OCI-LY1 (cell line): Measurements from ENCODE around the gene PKDCC.

ENCODE experiments used
- H2AFZ ChIP-seq: fragments of 200-600 bp; sonication (generic), shearing (Covaris generic); 2 replicates; pipeline ENCODE4 v1.6.0; 2014; ENCODE audit warnings: antibody characterized with exemption, mild to moderate bottlenecking, low read length
- H3F3A ChIP-seq: fragments of 200-600 bp; sonication (generic), shearing (Covaris generic); 2 replicates; pipeline ENCODE4 v1.6.0; 2014; ENCODE audit warnings: mild to moderate bottlenecking, antibody characterized with exemption, low read length, moderate library complexity; ENCODE audit not compliant: insufficient read depth
- H3K27ac ChIP-seq: fragments of 200-600 bp; sonication (generic); 2 replicates; pipeline ENCODE4 v1.5.1; 2014; ENCODE audit warnings: low read length, mixed run types, mild to moderate bottlenecking, low read depth; ENCODE audit not compliant: poor library complexity, severe bottlenecking
- H3K27me3 ChIP-seq: fragments of 200-600 bp; sonication (generic); 2 replicates; pipeline ENCODE4 v1.6.0; 2014; ENCODE audit warnings: antibody characterized with exemption, mild to moderate bottlenecking, low read length, moderate library complexity; ENCODE audit not compliant: insufficient read depth
- H3K36me3 ChIP-seq: fragments of 200-600 bp; sonication (generic); 2 replicates; pipeline ENCODE4 v1.6.1; 2014; ENCODE audit warnings: mild to moderate bottlenecking, antibody characterized with exemption, low read length, moderate library complexity, mixed read lengths; ENCODE audit not compliant: insufficient read depth
- H3K4me1 ChIP-seq: fragments of 200-600 bp; sonication (generic); 2 replicates; pipeline ENCODE4 v1.5.1; 2014; ENCODE audit warnings: mild to moderate bottlenecking, low read length, moderate library complexity; ENCODE audit not compliant: insufficient read depth, severe bottlenecking
- H3K4me2 ChIP-seq: fragments of 200-600 bp; sonication (generic), shearing (Covaris generic); 2 replicates; pipeline ENCODE4 v1.6.1; 2014; ENCODE audit warnings: low read length
- H3K4me3 ChIP-seq: fragments of 200-600 bp; sonication (generic); 2 replicates; pipeline ENCODE4 v1.5.1; 2014; ENCODE audit warnings: low read length, low read depth, mild to moderate bottlenecking, mixed read lengths; ENCODE audit not compliant: poor library complexity, severe bottlenecking
- H3K79me2 ChIP-seq: fragments of 200-600 bp; shearing (Covaris generic); 2 replicates; pipeline ENCODE4 v1.6.1; 2016; ENCODE audit warnings: mixed run types, low read length, mixed read lengths; ENCODE audit not compliant: insufficient read depth
- H3K9ac ChIP-seq: fragments of 200-600 bp; sonication (generic), shearing (Covaris generic); 2 replicates; pipeline ENCODE4 v1.6.1; 2014; ENCODE audit warnings: mild to moderate bottlenecking, low read length, mixed read lengths
- H3K9me2 ChIP-seq: fragments of 200-600 bp; sonication (generic), shearing (Covaris generic); 2 replicates; pipeline ENCODE4 v1.6.1; 2014; ENCODE audit warnings: low read depth, mild to moderate bottlenecking, low read length, mixed read lengths
- H3K9me3 ChIP-seq: fragments of 200-600 bp; shearing (Covaris generic); 2 replicates; pipeline ENCODE4 v1.6.1; 2014; ENCODE audit warnings: low read length, mixed read lengths
- H4K20me1 ChIP-seq: fragments of 200-600 bp; sonication (generic), shearing (Covaris generic); 2 replicates; pipeline ENCODE4 v1.6.0; 2016; ENCODE audit warnings: mild to moderate bottlenecking, low read length; ENCODE audit not compliant: insufficient read depth
- EZH2 ChIP-seq: fragments of 200-600 bp; sonication (generic), shearing (Covaris generic); IDR thresholded peaks from 2 replicates; pipeline ENCODE4 v1.8.0; 2017; ENCODE audit warnings: borderline replicate concordance, mixed run types, mild to moderate bottlenecking, antibody characterized with exemption, low read length, moderate library complexity, mixed read lengths
- TF ChIP-seq, protein P1 (sequence below): fragments of 200-600 bp; sonication (generic), shearing (Covaris generic); IDR thresholded peaks from 2 replicates; pipeline ENCODE4 v1.5.1; 2017; ENCODE audit warnings: mild to moderate bottlenecking, antibody characterized with exemption, low read length, moderate library complexity, mixed read lengths

The PKDCC gene, protein sequence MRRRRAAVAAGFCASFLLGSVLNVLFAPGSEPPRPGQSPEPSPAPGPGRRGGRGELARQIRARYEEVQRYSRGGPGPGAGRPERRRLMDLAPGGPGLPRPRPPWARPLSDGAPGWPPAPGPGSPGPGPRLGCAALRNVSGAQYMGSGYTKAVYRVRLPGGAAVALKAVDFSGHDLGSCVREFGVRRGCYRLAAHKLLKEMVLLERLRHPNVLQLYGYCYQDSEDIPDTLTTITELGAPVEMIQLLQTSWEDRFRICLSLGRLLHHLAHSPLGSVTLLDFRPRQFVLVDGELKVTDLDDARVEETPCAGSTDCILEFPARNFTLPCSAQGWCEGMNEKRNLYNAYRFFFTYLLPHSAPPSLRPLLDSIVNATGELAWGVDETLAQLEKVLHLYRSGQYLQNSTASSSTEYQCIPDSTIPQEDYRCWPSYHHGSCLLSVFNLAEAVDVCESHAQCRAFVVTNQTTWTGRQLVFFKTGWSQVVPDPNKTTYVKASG

DNA sequence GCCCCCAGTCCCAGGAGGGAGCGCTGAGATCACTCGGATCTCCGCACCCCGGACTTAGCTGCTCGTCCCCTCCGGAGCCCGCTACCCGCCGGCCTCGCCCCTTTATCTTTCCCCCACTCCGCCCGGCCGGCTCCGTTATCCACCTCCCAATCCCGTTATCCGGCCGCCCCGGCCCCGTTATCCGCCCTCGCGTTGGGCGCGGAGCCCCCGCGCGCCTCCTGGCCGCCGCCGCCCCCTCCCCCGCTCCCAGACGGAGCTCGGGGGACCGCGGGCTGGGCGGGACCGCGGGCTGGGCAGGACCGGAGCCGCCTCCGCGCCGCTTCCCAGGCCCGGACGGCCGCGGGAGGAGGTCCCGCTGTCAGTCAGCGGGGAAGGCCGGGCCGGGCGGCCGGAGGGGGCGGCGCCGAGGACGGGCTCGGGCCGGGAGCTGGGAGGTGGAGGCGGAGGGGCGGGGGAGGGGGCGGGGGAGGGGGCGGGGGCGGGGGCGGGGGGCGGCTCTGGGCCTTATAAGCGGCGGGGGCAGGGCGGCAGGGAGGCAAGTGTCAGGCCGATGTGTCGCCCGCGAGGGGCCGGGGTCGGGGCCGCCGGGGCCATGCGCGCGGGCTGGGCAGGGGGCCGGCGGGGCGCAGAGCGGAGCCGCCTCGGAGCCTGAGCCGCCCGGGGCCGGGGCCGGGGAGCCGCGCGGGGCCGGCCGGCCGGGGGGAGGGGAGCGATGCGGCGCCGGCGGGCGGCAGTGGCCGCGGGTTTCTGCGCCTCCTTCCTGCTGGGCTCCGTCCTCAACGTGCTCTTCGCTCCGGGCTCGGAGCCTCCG is at the start of gene PKDCC:
Gene PKDCC, plus strand, starts transcription at position 534 of the 811 bp plus-strand sequence. Its CDS starts 179 bp downstream, at position 713.
- no peaks in the 10 kb centered on the region for H3K4me1 ChIP-seq
- no peak within 1 kb of the TSS for H2AFZ ChIP-seq
- no peaks in the 10 kb centered on the region for H3F3A ChIP-seq
- no peaks in the 10 kb centered on the region for H3K27me3 ChIP-seq
- H4K20me1 ChIP-seq = no peaks in the 10 kb centered on the region
- H3K9me3 ChIP-seq = no peaks in the 10 kb centered on the region
- H3K27ac ChIP-seq = no peak within 1 kb of the TSS
- H3K9me2 ChIP-seq = no peaks in the 10 kb centered on the region
- no peaks in the 10 kb centered on the region for H3K79me2 ChIP-seq
- TF ChIP-seq EZH2 = no peak
- TF ChIP-seq, protein P1, sequence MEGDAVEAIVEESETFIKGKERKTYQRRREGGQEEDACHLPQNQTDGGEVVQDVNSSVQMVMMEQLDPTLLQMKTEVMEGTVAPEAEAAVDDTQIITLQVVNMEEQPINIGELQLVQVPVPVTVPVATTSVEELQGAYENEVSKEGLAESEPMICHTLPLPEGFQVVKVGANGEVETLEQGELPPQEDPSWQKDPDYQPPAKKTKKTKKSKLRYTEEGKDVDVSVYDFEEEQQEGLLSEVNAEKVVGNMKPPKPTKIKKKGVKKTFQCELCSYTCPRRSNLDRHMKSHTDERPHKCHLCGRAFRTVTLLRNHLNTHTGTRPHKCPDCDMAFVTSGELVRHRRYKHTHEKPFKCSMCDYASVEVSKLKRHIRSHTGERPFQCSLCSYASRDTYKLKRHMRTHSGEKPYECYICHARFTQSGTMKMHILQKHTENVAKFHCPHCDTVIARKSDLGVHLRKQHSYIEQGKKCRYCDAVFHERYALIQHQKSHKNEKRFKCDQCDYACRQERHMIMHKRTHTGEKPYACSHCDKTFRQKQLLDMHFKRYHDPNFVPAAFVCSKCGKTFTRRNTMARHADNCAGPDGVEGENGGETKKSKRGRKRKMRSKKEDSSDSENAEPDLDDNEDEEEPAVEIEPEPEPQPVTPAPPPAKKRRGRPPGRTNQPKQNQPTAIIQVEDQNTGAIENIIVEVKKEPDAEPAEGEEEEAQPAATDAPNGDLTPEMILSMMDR = no peak
- H3K9ac ChIP-seq = no peak within 1 kb of the TSS
- H3K36me3 ChIP-seq = no peaks in the 10 kb centered on the region
- H3K4me3 ChIP-seq = no peak within 1 kb of the TSS
- H3K4me2 ChIP-seq = no peak within 1 kb of the TSS

DNA sequence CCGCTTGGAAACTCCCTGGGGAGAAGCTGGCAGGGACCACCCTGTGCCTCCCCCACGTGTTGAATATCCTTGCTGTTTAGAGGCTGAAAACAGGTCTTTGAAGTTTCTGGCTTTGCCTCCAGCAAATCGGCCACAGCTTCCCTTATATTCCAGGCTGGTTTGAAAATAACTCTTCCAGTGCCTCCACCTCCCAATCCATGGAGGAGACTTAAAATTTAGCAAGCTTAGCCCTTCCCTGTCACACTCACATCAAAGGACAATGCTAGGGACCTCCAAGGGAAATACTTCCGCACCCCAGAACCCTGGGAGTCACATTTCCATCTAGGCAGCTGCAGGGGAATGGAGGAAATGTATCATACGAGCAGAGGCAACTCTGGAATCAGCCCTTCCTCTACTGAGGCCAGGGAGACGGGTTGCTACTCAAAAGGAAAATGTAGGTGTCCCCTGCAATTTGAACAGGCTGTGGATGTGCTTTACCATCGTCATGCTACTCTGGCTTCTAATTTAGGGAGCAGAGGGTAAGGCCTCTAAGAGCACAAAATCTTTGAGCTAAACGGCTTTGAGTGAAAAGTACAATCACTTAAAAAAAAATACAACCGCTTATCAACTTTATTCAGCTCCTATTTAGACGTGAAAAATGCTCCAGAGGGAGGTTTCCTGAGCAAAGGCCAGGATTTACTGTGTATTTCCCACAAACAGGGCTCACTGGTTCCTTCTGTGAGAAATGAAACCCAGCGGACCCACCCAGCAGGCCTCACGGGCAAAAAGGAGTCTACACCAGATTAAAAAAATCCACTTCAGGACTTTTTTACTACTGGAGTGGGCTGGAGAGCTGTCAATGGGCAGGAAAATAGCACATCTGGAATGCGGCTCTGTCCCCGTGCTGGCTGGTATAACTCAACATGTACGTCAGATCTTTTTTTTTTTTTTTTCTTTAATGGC is 49.4 kb upstream of the PKDCC start:
- Histone ChIP-seq H3K27ac (no peak overlapping the region), H3K79me2 (no peaks in the 10 kb centered on the region), H3K4me3 (no peak overlapping the region), H3K9ac (no peak overlapping the region), H3K9me2 (no peaks in the 10 kb centered on the region), H3K4me2 (no peak overlapping the region), H2AFZ (no peak overlapping the region), H3K36me3 (no peaks in the 10 kb centered on the region), H3K4me1 (no peaks in the 10 kb centered on the region), H3F3A (no peaks in the 10 kb centered on the region), H3K27me3 (no peaks in the 10 kb centered on the region), H3K9me3 (no peaks in the 10 kb centered on the region), H4K20me1 (no peaks in the 10 kb centered on the region)
- TF ChIP-seq EZH2 = no peak
- TF ChIP-seq, protein P1 = no peak

DNA sequence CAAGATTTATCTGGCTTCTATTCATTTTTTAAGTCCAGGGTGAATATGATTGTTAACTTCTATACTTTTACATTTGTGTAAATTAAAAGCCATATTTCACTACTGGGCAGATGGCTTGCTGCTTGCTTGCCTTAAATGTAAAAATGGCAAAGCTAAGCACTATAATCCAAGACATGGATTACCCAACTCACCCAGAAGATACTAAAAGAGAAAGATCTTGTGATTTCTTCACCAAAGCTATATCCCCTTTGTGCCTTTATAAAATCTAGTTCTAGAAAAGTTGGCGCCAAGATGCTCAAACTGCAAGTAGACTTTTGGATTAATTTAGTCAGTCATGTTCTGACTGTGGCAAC is 48.7 kb upstream of the PKDCC start:
- no peaks in the 10 kb centered on the region for H3K27me3 ChIP-seq
- no peak overlapping the region for H3K4me3 ChIP-seq
- no peak for TF ChIP-seq EZH2
- TF ChIP-seq, protein P1 = no peak
- H3K36me3 ChIP-seq = no peaks in the 10 kb centered on the region
- H3K9ac ChIP-seq = no peak overlapping the region
- H3K9me3 ChIP-seq = no peaks in the 10 kb centered on the region
- no peaks in the 10 kb centered on the region for H3K4me1 ChIP-seq
- H2AFZ ChIP-seq = no peak overlapping the region
- no peak overlapping the region for H3K4me2 ChIP-seq
- H3K9me2 ChIP-seq = no peaks in the 10 kb centered on the region
- H3K27ac ChIP-seq = no peak overlapping the region
- no peaks in the 10 kb centered on the region for H3F3A ChIP-seq
- no peaks in the 10 kb centered on the region for H4K20me1 ChIP-seq
- H3K79me2 ChIP-seq = no peaks in the 10 kb centered on the region
